ENCODE results near the gene SPATA3. TPM values are rescaled to one million over a fixed set of nuclear protein-coding genes. Genes with fewer than 3 reads are reported as not detected.

Gene SPATA3
- total and polyA plus RNA-seq, 2 of the 8 experiments (the other 6 are each of a cell fraction or from before 2014, with no cell fraction given), result not detected

GRCh38 chr2:230967113-230967512, 28.8 kb upstream of the SPATA3 start:
- no peak overlapping the region for H2BK120ac ChIP-seq (replicated peaks; ENCODE audit: low read depth, low read length)
- FAIRE-seq (no peak), DNase-seq (ENCODE audit: low read depth in 1 of 2, low spot score in 2 of 2) (no peak)
- H3K56ac ChIP-seq (replicated peaks; ENCODE audit: insufficient read length, low read depth, low read length), result no peak overlapping the region
- H2BK12ac ChIP-seq (ENCODE audit: low read depth, low read length), result no peak overlapping the region
- H3K23me2 ChIP-seq (ENCODE audit: low read depth, low read length), result no peaks in the 10 kb centered on the region
- no peaks in the 10 kb centered on the region for H3K79me2 ChIP-seq (ENCODE audit: control insufficient read depth in 1 of 2, insufficient read depth in 2 of 2, low read length in 2 of 2)
- no peaks in the 10 kb centered on the region for H3K27me3 ChIP-seq (replicated peaks in 1 of 4; ENCODE audit: control insufficient read depth in 3 of 4, extremely low read depth in 1 of 4, insufficient read depth in 3 of 4, low read length in 3 of 4)
- no peak overlapping the region for H2BK20ac ChIP-seq (ENCODE audit: low read length)
- H3K14ac ChIP-seq (ENCODE audit: insufficient read length), result no peak overlapping the region
- H3K4me2 ChIP-seq (ENCODE audit: insufficient read depth in 1 of 2, low read depth in 2 of 2, low read length in 2 of 2), result no peak overlapping the region
- no peak overlapping the region for H4K8ac ChIP-seq (ENCODE audit: extremely low read depth, insufficient read depth, low read length)
- no peak overlapping the region for H4K5ac ChIP-seq (ENCODE audit: insufficient read length, low read depth, low read length)
- no peaks in the 10 kb centered on the region for H3K36me3 ChIP-seq (ENCODE audit: control insufficient read depth in 2 of 4, insufficient read depth in 4 of 4, low read length in 3 of 4)
- no peak overlapping the region for H2BK5ac ChIP-seq (ENCODE audit: low read depth, low read length)
- H3K23ac ChIP-seq (ENCODE audit: insufficient read length), result no peak overlapping the region
- H3K9ac ChIP-seq (replicated peaks in 1 of 4; ENCODE audit: extremely low read depth in 1 of 4, low read depth in 3 of 4, low read length in 3 of 4), result no peak overlapping the region
- no peak overlapping the region for H3K4ac ChIP-seq (replicated peaks; ENCODE audit: insufficient read length, low read depth, low read length)
- WGBS, 2 experiments (ENCODE audit: extremely low coverage in 1 of 2, insufficient coverage in 1 of 2, insufficient read length in 1 of 2, insufficient replicate concordance in 2 of 2, low coverage in 1 of 2, low lambda C conversion rate in 2 of 2, missing lambda C conversion rate in 1 of 2), result 70% methylated on average over 2 of the region's 3 CpGs; no CpG with 5 or more reads in 1 of the 2 experiments
- H3K4me3 ChIP-seq (ENCODE audit: extremely low read depth in 1 of 4, insufficient read depth in 2 of 4, low read depth in 3 of 4, low read length in 4 of 4), result no peak overlapping the region
- no peak overlapping the region for H3K27ac ChIP-seq (ENCODE audit: low read depth, low read length)
- no peak overlapping the region for H3K18ac ChIP-seq (ENCODE audit: extremely low read depth, low read length)
- POLR2A ChIA-PET (ENCODE audit: partially characterized antibody), result interaction anchor here (0.6 kb wide), 1 partner anchor 209 kb away, joined by 3 read pairs; no protein-coding TSS in a partner anchor
- no peak overlapping the region for H2BK15ac ChIP-seq (ENCODE audit: low read length)
- no peak overlapping the region for H2AK5ac ChIP-seq (ENCODE audit: low read depth, low read length)
- CTCF ChIA-PET (ENCODE audit: partially characterized antibody), result interaction anchor here (0.9 to 2.6 kb wide), 4 partner anchors 16 to 65 kb away, joined by 3 to 8 read pairs (median 4); no protein-coding TSS in a partner anchor
- no peak overlapping the region for H4K91ac ChIP-seq (replicated peaks; ENCODE audit: insufficient read length, low read length)
- no peaks in the 10 kb centered on the region for H3K4me1 ChIP-seq (replicated peaks in 1 of 4; ENCODE audit: control insufficient read depth in 3 of 4, insufficient read depth in 4 of 4, low read length in 3 of 4)
- H3K9me3 ChIP-seq (ENCODE audit: insufficient read depth in 2 of 2, low read depth in 1 of 2, low read length in 1 of 2), result peaks cover 0 to 5% of the 10 kb centered on the region in 2 experiments; a peak in 1 of 4 replicates
- H4K20me1 ChIP-seq (replicated peaks in 1 of 2; ENCODE audit: control insufficient read depth in 1 of 2, insufficient read depth in 2 of 2, low read length in 2 of 2), result no peaks in the 10 kb centered on the region
- H3K79me1 ChIP-seq (ENCODE audit: low read depth, low read length), result no peaks in the 10 kb centered on the region
- H2AFZ ChIP-seq (ENCODE audit: low read length), result no peak overlapping the region
- TF ChIP-seq CTCF (IDR thresholded peaks at IDR 0.05; ENCODE audit: control extremely low read depth in 1 of 3, insufficient read depth in 1 of 3, low read depth in 1 of 3, low read length in 3 of 3), result no peak
- TF ChIP-seq EGR1 (IDR thresholded peaks at IDR 0.05; ENCODE audit: borderline replicate concordance, low read depth, low read length), result no peak
- no peak for TF ChIP-seq SIN3A (conservative IDR thresholded peaks at IDR 0.05 in 1 of 2, IDR thresholded peaks at IDR 0.05 in 1 of 2; ENCODE audit: low read depth in 1 of 2, low read length in 2 of 2)
- no peak for TF ChIP-seq FOSL1 (IDR thresholded peaks at IDR 0.05; ENCODE audit: insufficient read depth, low read depth, low read length)
- no peak for TF ChIP-seq KDM5A (IDR thresholded peaks at IDR 0.05; ENCODE audit: low read length)
- TF ChIP-seq BACH1 (IDR thresholded peaks at IDR 0.05; ENCODE audit: low read length), result no peak
- no peak for TF ChIP-seq BCL11A (IDR thresholded peaks at IDR 0.05; ENCODE audit: low read depth in 2 of 2, low read length in 2 of 2)
- TF ChIP-seq SIRT6 (IDR thresholded peaks at IDR 0.05; ENCODE audit: low read length), result no peak
- TF ChIP-seq GTF2F1 (IDR thresholded peaks at IDR 0.05; ENCODE audit: borderline replicate concordance, low read depth, low read length), result no peak
